CD4-positive, alpha-beta T cell treated with Interleukin-4 for 1 hour (primary cell): ENCODE measurements around the gene PATE1.

Experiments used
- DNase-seq, 2 donors: peaks; one replicate each; pipeline ENCODE4 v3.0.0-alpha.2; 2020 to 2022

The PATE1 gene

GRCh38 chr11:125797641-125798040 lies 51.6 kb downstream of the PATE1 start:
- no peak for DNase-seq
